ENCODE measurements around the gene HDLBP. TPM values are rescaled to one million over a fixed set of nuclear protein-coding genes. Genes with fewer than 3 reads are reported as not detected.

Gene HDLBP
- total RNA-seq, 2 donors from 2014 or later, result 295 to 479 TPM

- peaks cover 20 to 38% of the 10 kb centered on the region in 2 donors for H3K4me1 Mint-ChIP-seq (ENCODE audit: low read depth in 2 of 2)
- H3K27ac Mint-ChIP-seq, result no peak overlapping the region
- peaks cover 34% of the 10 kb centered on the region for H3K36me3 Mint-ChIP-seq
- ATAC-seq (no peak), DNase-seq (ENCODE audit: low spot score) (no peak)
- H3K4me3 Mint-ChIP-seq, result no peak overlapping the region
- H3K9me3 Mint-ChIP-seq, result no peaks in the 10 kb centered on the region
- no peaks in the 10 kb centered on the region for H3K27me3 Mint-ChIP-seq
These were observed 59.3 kb downstream of the HDLBP start for GRCh38 chr2:241256168-241256545.

GRCh38 chr2:241255542-241256167 lies 59.8 kb downstream of the HDLBP start:
- Mint-ChIP-seq H3K27ac (no peak overlapping the region), H3K4me1 (ENCODE audit: low read depth in 2 of 2) (peaks cover 20 to 37% of the 10 kb centered on the region in 2 donors), H3K4me3 (no peak overlapping the region), H3K9me3 (no peaks in the 10 kb centered on the region), H3K27me3 (no peaks in the 10 kb centered on the region), H3K36me3 (peaks cover 30% of the 10 kb centered on the region)
- ATAC-seq (no peak), DNase-seq (ENCODE audit: low spot score) (no peak)

DNA sequence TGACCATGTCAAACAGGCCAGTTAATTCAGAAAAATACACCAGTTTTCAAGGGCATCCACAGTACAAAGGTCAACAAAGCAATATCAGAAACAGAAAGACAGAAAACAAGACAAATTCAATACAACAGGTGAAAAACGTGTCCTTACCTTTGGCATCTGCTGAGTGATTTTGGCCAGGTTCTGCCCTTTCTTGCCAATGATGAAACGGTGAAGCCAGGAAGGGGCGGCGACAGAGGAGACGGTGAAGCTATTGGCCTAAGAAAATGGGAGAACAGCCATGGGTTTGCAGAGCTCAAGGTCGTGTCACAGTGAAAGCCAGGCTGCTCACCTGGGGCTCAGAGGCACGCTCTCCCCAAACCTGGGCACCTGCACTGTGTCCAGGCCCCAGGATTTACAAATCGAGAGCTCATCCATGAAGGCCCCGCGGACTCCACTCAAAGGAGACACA lies 60.5 kb downstream of the HDLBP start:
- H3K27me3 Mint-ChIP-seq, result no peaks in the 10 kb centered on the region
- peaks cover 20 to 31% of the 10 kb centered on the region in 2 donors for H3K4me1 Mint-ChIP-seq (ENCODE audit: low read depth in 2 of 2)
- H3K27ac Mint-ChIP-seq, result no peak overlapping the region
- no peak overlapping the region for H3K4me3 Mint-ChIP-seq
- DNase-seq (ENCODE audit: low spot score) (no peak), ATAC-seq (no peak)
- peaks cover 25% of the 10 kb centered on the region for H3K36me3 Mint-ChIP-seq
- no peaks in the 10 kb centered on the region for H3K9me3 Mint-ChIP-seq

- Mint-ChIP-seq H3K4me3 (no peak overlapping the region), H3K27me3 (no peaks in the 10 kb centered on the region), H3K36me3 (peaks cover 29% of the 10 kb centered on the region), H3K4me1 (ENCODE audit: low read depth in 2 of 2) (peaks cover 14 to 22% of the 10 kb centered on the region in 2 donors), H3K27ac (no peak overlapping the region), H3K9me3 (no peaks in the 10 kb centered on the region)
- DNase-seq (ENCODE audit: low spot score), result no peak
- ATAC-seq, result no peak
These were observed 62.5 kb downstream of the HDLBP start for GRCh38 chr2:241252778-241253475.

DNA sequence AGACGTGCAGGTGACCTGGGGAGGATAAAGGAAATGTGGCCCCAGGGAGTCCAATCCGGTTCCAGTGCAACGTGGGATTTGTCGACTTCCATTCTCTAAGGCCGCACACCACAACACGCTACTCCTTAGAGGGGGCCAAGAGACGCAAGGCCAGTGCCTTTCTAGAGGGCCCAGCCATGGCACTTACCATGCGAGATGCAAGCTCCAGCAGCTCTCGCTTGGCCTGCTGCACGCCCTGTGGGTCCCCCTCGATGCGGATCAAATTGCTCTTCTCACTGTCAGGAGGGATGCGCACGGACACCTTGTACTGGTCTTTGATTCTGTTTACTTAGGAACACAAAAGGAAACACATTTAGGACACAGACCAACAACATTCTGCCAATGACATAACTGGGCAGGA lies 65.8 kb downstream of the HDLBP start:
- no peak for DNase-seq (ENCODE audit: low spot score)
- Mint-ChIP-seq H3K9me3 (no peaks in the 10 kb centered on the region), H3K36me3 (peaks cover 38% of the 10 kb centered on the region), H3K4me3 (no peak overlapping the region), H3K27me3 (no peaks in the 10 kb centered on the region), H3K4me1 (ENCODE audit: low read depth in 2 of 2) (peaks cover 0 to 3% of the 10 kb centered on the region in 2 donors), H3K27ac (no peak overlapping the region)
- ATAC-seq, result no peak

- Mint-ChIP-seq H3K4me3 (no peak overlapping the region), H3K36me3 (peaks cover 43% of the 10 kb centered on the region), H3K4me1 (ENCODE audit: low read depth in 2 of 2) (peaks cover 0 to 8% of the 10 kb centered on the region in 2 donors), H3K27me3 (no peaks in the 10 kb centered on the region), H3K9me3 (no peaks in the 10 kb centered on the region), H3K27ac (no peak overlapping the region)
- ATAC-seq (no peak), DNase-seq (ENCODE audit: low spot score) (no peak)
These were observed 66.6 kb downstream of the HDLBP start for GRCh38 chr2:241248897-241249296.

DNA sequence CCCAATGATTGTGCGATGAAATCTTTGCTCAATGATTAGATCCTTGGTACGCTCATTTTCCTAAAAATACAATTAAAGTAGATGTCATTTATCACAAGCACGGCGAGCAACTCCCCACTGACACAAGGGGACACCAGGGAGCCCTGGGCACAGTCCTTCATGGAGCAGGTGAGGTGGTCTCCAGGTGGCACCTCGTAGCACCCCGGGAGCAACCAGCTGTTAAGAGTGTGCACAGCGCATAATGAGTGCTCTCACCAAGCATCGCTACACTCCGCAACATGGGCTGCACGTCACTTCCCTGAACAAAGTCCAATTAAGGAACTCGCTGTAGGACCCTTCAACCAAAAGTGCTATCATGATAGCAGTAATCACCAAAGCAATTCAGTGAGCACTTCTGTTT lies 67.2 kb downstream of the HDLBP start:
- no peak overlapping the region for H3K4me3 Mint-ChIP-seq
- no peak for ATAC-seq

GRCh38 chr2:241244368-241244767 lies 71.1 kb downstream of the HDLBP start:
- Mint-ChIP-seq H3K27me3 (no peaks in the 10 kb centered on the region), H3K9me3 (no peaks in the 10 kb centered on the region), H3K4me3 (no peak overlapping the region), H3K27ac (peak overlapping the region in 1 of 2 donors; percentile 43), H3K4me1 (ENCODE audit: low read depth in 2 of 2) (peaks cover 3 to 11% of the 10 kb centered on the region in 2 donors), H3K36me3 (peaks cover 55% of the 10 kb centered on the region)
- ATAC-seq (no peak), DNase-seq (ENCODE audit: low spot score) (no peak)

More for the DNA sequence above, 67.2 kb downstream of the HDLBP start:
- Mint-ChIP-seq H3K36me3 (peaks cover 46% of the 10 kb centered on the region), H3K4me1 (ENCODE audit: low read depth in 2 of 2) (peaks cover 0 to 7% of the 10 kb centered on the region in 2 donors), H3K27me3 (no peaks in the 10 kb centered on the region), H3K9me3 (no peaks in the 10 kb centered on the region), H3K27ac (no peak overlapping the region)
- DNase-seq (ENCODE audit: low spot score), result no peak

- H3K27me3 Mint-ChIP-seq, result no peaks in the 10 kb centered on the region
- DNase-seq (ENCODE audit: low spot score) (no peak), ATAC-seq (no peak)
- no peak overlapping the region for H3K4me3 Mint-ChIP-seq
- no peak overlapping the region for H3K27ac Mint-ChIP-seq
- H3K36me3 Mint-ChIP-seq, result peaks cover 46% of the 10 kb centered on the region
- peaks cover 3 to 14% of the 10 kb centered on the region in 2 donors for H3K4me1 Mint-ChIP-seq (ENCODE audit: low read depth in 2 of 2)
- H3K9me3 Mint-ChIP-seq, result no peaks in the 10 kb centered on the region
These were observed 73.2 kb downstream of the HDLBP start for GRCh38 chr2:241242306-241242705.

DNA sequence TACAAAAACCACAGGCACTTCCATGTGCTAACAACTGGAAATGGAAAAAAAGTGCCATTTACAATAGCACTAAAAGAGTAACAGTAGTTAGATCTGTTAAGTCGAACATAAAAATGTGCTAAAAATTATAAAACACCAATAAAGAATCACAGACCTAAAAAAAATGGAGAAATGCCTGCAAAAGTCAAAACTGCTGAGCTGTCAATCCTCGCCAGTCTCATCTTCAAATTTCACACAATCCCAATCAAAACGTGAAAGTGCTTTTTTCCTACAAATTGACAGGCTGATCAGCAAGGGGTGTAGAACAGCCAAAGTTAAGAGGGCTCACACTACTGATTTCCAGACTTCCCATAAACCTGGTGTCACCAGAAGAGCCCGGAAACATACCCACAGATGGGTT lies 73.8 kb downstream of the HDLBP start:
- ATAC-seq (no peak), DNase-seq (ENCODE audit: low spot score) (no peak)
- Mint-ChIP-seq H3K4me1 (ENCODE audit: low read depth in 2 of 2) (peaks cover 3 to 14% of the 10 kb centered on the region in 2 donors), H3K36me3 (peaks cover 48% of the 10 kb centered on the region), H3K27ac (no peak overlapping the region), H3K27me3 (no peaks in the 10 kb centered on the region), H3K9me3 (no peaks in the 10 kb centered on the region), H3K4me3 (no peak overlapping the region)

GRCh38 chr2:241240320-241241004 lies 75.0 kb downstream of the HDLBP start:
- Mint-ChIP-seq H3K36me3 (peaks cover 37% of the 10 kb centered on the region), H3K27me3 (no peaks in the 10 kb centered on the region), H3K9me3 (no peaks in the 10 kb centered on the region), H3K27ac (no peak overlapping the region), H3K4me1 (ENCODE audit: low read depth in 2 of 2) (peaks cover 3 to 14% of the 10 kb centered on the region in 2 donors), H3K4me3 (no peak overlapping the region)
- ATAC-seq, result no peak
- DNase-seq (ENCODE audit: low spot score), result no peak

DNA sequence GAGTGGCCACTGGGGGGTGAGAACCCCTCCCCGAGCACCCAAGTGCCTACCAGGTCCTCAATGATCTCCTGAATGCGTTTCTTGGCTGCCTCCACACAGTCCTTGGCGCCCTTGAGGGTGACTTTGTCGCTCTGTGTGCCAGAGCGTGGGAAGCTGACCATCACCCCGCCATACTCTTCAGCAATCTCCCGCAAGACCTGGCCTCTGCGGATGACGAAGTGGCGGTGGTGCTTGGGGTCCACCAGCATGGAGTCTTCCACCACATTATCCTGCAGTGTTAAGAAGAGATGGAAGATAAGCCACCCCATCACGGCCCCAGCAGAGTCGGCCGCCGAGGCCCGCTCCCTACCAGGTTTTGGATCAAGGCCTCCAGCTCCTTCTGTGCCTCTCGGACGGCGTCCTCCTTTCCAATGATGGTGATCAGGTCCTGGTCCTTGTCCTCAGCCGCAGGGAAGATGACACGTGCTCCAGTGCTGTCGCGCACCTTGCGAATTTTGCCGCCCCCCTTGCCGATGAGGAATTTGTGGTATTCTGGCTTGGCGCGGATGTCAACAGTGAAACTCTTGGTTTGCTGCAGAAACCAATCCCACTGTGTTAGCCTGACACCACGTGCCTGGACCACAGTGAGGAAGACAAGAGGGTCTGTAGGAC lies 75.8 kb downstream of the HDLBP start:
- H3K9me3 Mint-ChIP-seq, result no peaks in the 10 kb centered on the region
- no peaks in the 10 kb centered on the region for H3K27me3 Mint-ChIP-seq
- DNase-seq (ENCODE audit: low spot score) (no peak), ATAC-seq (no peak)
- H3K4me1 Mint-ChIP-seq (ENCODE audit: low read depth in 2 of 2), result peaks cover 3 to 14% of the 10 kb centered on the region in 2 donors
- H3K27ac Mint-ChIP-seq, result peak overlapping the region in 1 of 2 donors; percentile 74
- no peak overlapping the region for H3K4me3 Mint-ChIP-seq
- peaks cover 40% of the 10 kb centered on the region for H3K36me3 Mint-ChIP-seq

GRCh38 chr2:241238693-241239198 lies 76.7 kb downstream of the HDLBP start:
- Mint-ChIP-seq H3K4me1 (ENCODE audit: low read depth in 2 of 2) (peaks cover 3 to 9% of the 10 kb centered on the region in 2 donors), H3K27me3 (no peaks in the 10 kb centered on the region), H3K36me3 (peaks cover 39% of the 10 kb centered on the region), H3K4me3 (no peak overlapping the region), H3K9me3 (no peaks in the 10 kb centered on the region), H3K27ac (no peak overlapping the region)
- DNase-seq (ENCODE audit: low spot score) (no peak), ATAC-seq (no peak)
